Measurements from ENCODE around the gene ITGAD.

- TF ChIP-seq CTCF (conservative IDR thresholded peaks at IDR 0.05; ENCODE audit: low read length) = no peak
- TF ChIP-seq EZH2phosphoT487 (IDR thresholded peaks at IDR 0.05; ENCODE audit: borderline replicate concordance) = no peak
Measured at GRCh38 chr16:31413943-31414342, 20.8 kb downstream of the ITGAD start.

All from Loucy (cell line).